Ectodermal cell (in vitro differentiated cells): ENCODE results near the gene KIF16B.

Experiments
- H3K27ac ChIP-seq: 2 replicates; pipeline ENCODE4 v1.7.0; 2013; ENCODE audit warnings: mild to moderate bottlenecking, low read depth, low read length; ENCODE audit not compliant: insufficient read depth, poor library complexity, severe bottlenecking
- H3K27me3 ChIP-seq: 2 replicates; pipeline ENCODE4 v1.7.0; 2013; ENCODE audit warnings: mild to moderate bottlenecking, low read length; ENCODE audit not compliant: insufficient read depth, control insufficient read depth, poor library complexity, severe bottlenecking
- H3K36me3 ChIP-seq: one replicate; pipeline ENCODE4 v1.7.0; 2013; ENCODE audit warnings: low read length; ENCODE audit not compliant: control insufficient read depth, insufficient read depth
- H3K4me1 ChIP-seq: one replicate; pipeline ENCODE4 v1.7.0; 2013; ENCODE audit warnings: low read length; ENCODE audit not compliant: control insufficient read depth, insufficient read depth
- H3K4me3 ChIP-seq: 2 replicates; pipeline ENCODE4 v1.7.0; 2013; ENCODE audit warnings: low read depth, low read length, control low read depth; ENCODE audit not compliant: insufficient read depth
- H3K9me3 ChIP-seq: 2 replicates; pipeline ENCODE4 v1.7.0; 2013; ENCODE audit warnings: mild to moderate bottlenecking, low read length, moderate library complexity; ENCODE audit not compliant: control insufficient read depth
- WGBS, 2 experiments: methylation state at CpG; one replicate each; pipeline ENCODE4 v1.1.7; 2013; ENCODE audit warnings: missing lambda C conversion rate in 2 of 2; 5-methylcytosine and 5-hydroxymethylcytosine counted together

The KIF16B gene

GRCh38 chr20:16412906-16413305 is 160.3 kb downstream of the KIF16B start:
- H3K36me3 ChIP-seq = no peaks in the 10 kb centered on the region
- H3K27me3 ChIP-seq = no peaks in the 10 kb centered on the region
- no peaks in the 10 kb centered on the region for H3K4me1 ChIP-seq
- H3K4me3 ChIP-seq = no peak overlapping the region
- no peak overlapping the region for H3K27ac ChIP-seq
- H3K9me3 ChIP-seq = no peaks in the 10 kb centered on the region
- 80 to 96% methylated on average over 1 of the region's 1 CpG for WGBS, 2 experiments

GRCh38 chr20:16411361-16411760 is 161.9 kb downstream of the KIF16B start:
- no peaks in the 10 kb centered on the region for H3K27me3 ChIP-seq
- no peaks in the 10 kb centered on the region for H3K9me3 ChIP-seq
- H3K4me1 ChIP-seq = no peaks in the 10 kb centered on the region
- no peak overlapping the region for H3K27ac ChIP-seq
- WGBS, 2 experiments = 95% methylated on average over 3 of the region's 3 CpGs
- no peak overlapping the region for H3K4me3 ChIP-seq
- H3K36me3 ChIP-seq = no peaks in the 10 kb centered on the region

GRCh38 chr20:16410626-16411025 is 162.6 kb downstream of the KIF16B start:
- Histone ChIP-seq H3K9me3 (no peaks in the 10 kb centered on the region), H3K4me1 (no peaks in the 10 kb centered on the region), H3K27me3 (no peaks in the 10 kb centered on the region), H3K36me3 (no peaks in the 10 kb centered on the region), H3K27ac (no peak overlapping the region), H3K4me3 (no peak overlapping the region)
- WGBS, 2 experiments = 94 to 97% methylated on average over 3 of the region's 3 CpGs

- no peaks in the 10 kb centered on the region for H3K36me3 ChIP-seq
Measured at GRCh38 chr20:16408981-16409380, 164.3 kb downstream of the KIF16B start.

GRCh38 chr20:16407251-16408067 is 165.8 kb downstream of the KIF16B start:
- Histone ChIP-seq H3K36me3 (no peaks in the 10 kb centered on the region), H3K4me3 (no peak overlapping the region), H3K27me3 (no peaks in the 10 kb centered on the region), H3K4me1 (no peaks in the 10 kb centered on the region), H3K27ac (no peak overlapping the region), H3K9me3 (no peaks in the 10 kb centered on the region)
- 94 to 96% methylated on average over 5 of the region's 5 CpGs for WGBS, 2 experiments

More at GRCh38 chr20:16408981-16409380, 164.3 kb downstream of the KIF16B start:
- Histone ChIP-seq H3K27me3 (no peaks in the 10 kb centered on the region), H3K4me3 (no peak overlapping the region), H3K27ac (no peak overlapping the region), H3K9me3 (no peaks in the 10 kb centered on the region), H3K4me1 (no peaks in the 10 kb centered on the region)
- WGBS, 2 experiments = 60 to 100% methylated on average over 1 of the region's 1 CpG

- Histone ChIP-seq H3K36me3 (no peaks in the 10 kb centered on the region), H3K4me1 (no peaks in the 10 kb centered on the region), H3K27ac (no peak overlapping the region), H3K4me3 (no peak overlapping the region), H3K9me3 (no peaks in the 10 kb centered on the region), H3K27me3 (no peaks in the 10 kb centered on the region)
- 92 to 93% methylated on average over 6 of the region's 6 CpGs for WGBS, 2 experiments
Measured at GRCh38 chr20:16405254-16405653, 168.0 kb downstream of the KIF16B start.

- no peaks in the 10 kb centered on the region for H3K9me3 ChIP-seq
- no peak overlapping the region for H3K27ac ChIP-seq
- no peak overlapping the region for H3K4me3 ChIP-seq
- 95% methylated on average over 9 of the region's 9 CpGs for WGBS, 2 experiments
- H3K27me3 ChIP-seq = no peaks in the 10 kb centered on the region
- no peaks in the 10 kb centered on the region for H3K4me1 ChIP-seq
- H3K36me3 ChIP-seq = no peaks in the 10 kb centered on the region
Measured at GRCh38 chr20:16404640-16405039, 168.6 kb downstream of the KIF16B start.

GRCh38 chr20:16404171-16404570 is 169.1 kb downstream of the KIF16B start:
- Histone ChIP-seq H3K4me3 (no peak overlapping the region), H3K36me3 (no peaks in the 10 kb centered on the region), H3K9me3 (no peaks in the 10 kb centered on the region), H3K4me1 (no peaks in the 10 kb centered on the region), H3K27ac (no peak overlapping the region), H3K27me3 (no peaks in the 10 kb centered on the region)
- WGBS, 2 experiments = 95 to 97% methylated on average over 4 to 5 of the region's 5 CpGs

GRCh38 chr20:16400234-16400633 is 173.0 kb downstream of the KIF16B start:
- H3K27ac ChIP-seq = no peak overlapping the region
- H3K4me3 ChIP-seq = no peak overlapping the region
- no peaks in the 10 kb centered on the region for H3K36me3 ChIP-seq
- no peaks in the 10 kb centered on the region for H3K4me1 ChIP-seq
- no peaks in the 10 kb centered on the region for H3K27me3 ChIP-seq
- no peaks in the 10 kb centered on the region for H3K9me3 ChIP-seq

GRCh38 chr20:16399801-16400200 is 173.4 kb downstream of the KIF16B start:
- Histone ChIP-seq H3K4me3 (no peak overlapping the region), H3K9me3 (no peaks in the 10 kb centered on the region), H3K36me3 (no peaks in the 10 kb centered on the region), H3K27ac (no peak overlapping the region), H3K27me3 (no peaks in the 10 kb centered on the region), H3K4me1 (no peaks in the 10 kb centered on the region)
